Sigmoid colon (tissue), 7 donors: Measurements from ENCODE around the gene REM2. TPM values are rescaled to one million over a fixed set of nuclear protein-coding genes. Genes with fewer than 3 reads are reported as not detected.
A peak's percentile ranks its signal among the peaks of the same experiment; 100 is the strongest.

Experiments
- DNase-seq: peaks from one replicate; pipeline ENCODE4 v3.0.0-alpha.2; 2019
- H3K27ac ChIP-seq, 4 donors: fragments of 200-600 bp; sonication (generic); one replicate each; pipeline ENCODE4 v1.5.1; 2016 to 2019; ENCODE audit warnings: mild to moderate bottlenecking in 1 of 4
- H3K27me3 ChIP-seq, 3 donors: fragments of 200-600 bp; sonication (generic); one replicate each; pipeline ENCODE4 v1.5.1; 2019; ENCODE audit warnings: mild to moderate bottlenecking in 1 of 3
- H3K36me3 ChIP-seq, 4 donors: fragments of 200-600 bp; sonication (generic); one replicate each; pipeline ENCODE4 v1.5.1; 2016 to 2019
- H3K4me1 ChIP-seq, 4 donors: fragments of 200-600 bp; sonication (generic); one replicate each; pipeline ENCODE4 v1.5.1; 2017 to 2019
- H3K4me3 ChIP-seq, 4 donors: fragments of 200-600 bp; sonication (generic); one replicate each; pipeline ENCODE4 v1.5.1; 2017 to 2019; ENCODE audit warnings: mild to moderate bottlenecking in 2 of 4, moderate library complexity in 1 of 4
- H3K9me3 ChIP-seq, 4 donors: fragments of 200-600 bp in 3 of 4; sonication (generic) in 3 of 4; one replicate each; pipeline versions ENCODE4 v1.5.1 to v1.6.1; 2013 to 2019
- EP300 ChIP-seq, 4 donors: sonication (generic); formaldehyde crosslinking; IDR thresholded peaks; one replicate each; pipeline ENCODE4 v1.6.1; 2017; ENCODE audit warnings: antibody characterized with exemption in 4 of 4
- POLR2A ChIP-seq, 2 donors: fragments of 450-650 bp; IDR thresholded peaks; one replicate each; pipeline ENCODE4 v1.6.1; 2016; ENCODE audit warnings: antibody characterized with exemption in 2 of 2, mild to moderate bottlenecking in 2 of 2, moderate library complexity in 2 of 2
- POLR2AphosphoS5 ChIP-seq, 4 donors: sonication (generic); formaldehyde crosslinking; IDR thresholded peaks; one replicate each; pipeline ENCODE4 v1.6.1; 2017; ENCODE audit warnings: antibody characterized with exemption in 4 of 4
- WGBS, 2 donors: extraction: QIAGEN DNeasy Blood & Tissue Kit; methylation state at CpG; one replicate each; pipeline ENCODE4 v1.1.7; 2013; 5-methylcytosine and 5-hydroxymethylcytosine counted together
- intact Hi-C: fragments of 100-400 bp; cut with DNase I; formaldehyde crosslinking; loops from one replicate; pipeline ENCODE4 v1.15.1; 2023
- polyA plus RNA-seq, 3 donors: library from polyadenylated mRNA; stranded (reverse); fragments of 200-250 nt; gene quantifications; one replicate each; pipeline ENCODE4 v1.2.3, GENCODE V29; 2013
- total RNA-seq, 4 donors: library from RNA; depleted of rRNA; stranded (reverse); fragments of >200 nt; gene quantifications; one replicate each; pipeline ENCODE4 v1.1.0, GENCODE V29; 2016
- TF ChIP-seq, protein P1 (sequence below), 4 experiments: fragments of 450-650 bp in 3 of 4; fragments of 200-600 bp in 1 of 4; IDR thresholded peaks; one replicate each; pipeline ENCODE4 v1.5.1; 2016 to 2019; ENCODE audit warnings: antibody characterized with exemption in 4 of 4, mild to moderate bottlenecking in 3 of 4, moderate library complexity in 2 of 4
- donor health status: healthy with polysubstance abuse.
- donor health status: Bipolar disorder and iron deficiency.
- donor health status: healthy.

REM2 gene
- total and polyA plus RNA-seq, 7 donors = 0.60 to 1.4 (median 0.81) TPM; not detected in 2

DNA sequence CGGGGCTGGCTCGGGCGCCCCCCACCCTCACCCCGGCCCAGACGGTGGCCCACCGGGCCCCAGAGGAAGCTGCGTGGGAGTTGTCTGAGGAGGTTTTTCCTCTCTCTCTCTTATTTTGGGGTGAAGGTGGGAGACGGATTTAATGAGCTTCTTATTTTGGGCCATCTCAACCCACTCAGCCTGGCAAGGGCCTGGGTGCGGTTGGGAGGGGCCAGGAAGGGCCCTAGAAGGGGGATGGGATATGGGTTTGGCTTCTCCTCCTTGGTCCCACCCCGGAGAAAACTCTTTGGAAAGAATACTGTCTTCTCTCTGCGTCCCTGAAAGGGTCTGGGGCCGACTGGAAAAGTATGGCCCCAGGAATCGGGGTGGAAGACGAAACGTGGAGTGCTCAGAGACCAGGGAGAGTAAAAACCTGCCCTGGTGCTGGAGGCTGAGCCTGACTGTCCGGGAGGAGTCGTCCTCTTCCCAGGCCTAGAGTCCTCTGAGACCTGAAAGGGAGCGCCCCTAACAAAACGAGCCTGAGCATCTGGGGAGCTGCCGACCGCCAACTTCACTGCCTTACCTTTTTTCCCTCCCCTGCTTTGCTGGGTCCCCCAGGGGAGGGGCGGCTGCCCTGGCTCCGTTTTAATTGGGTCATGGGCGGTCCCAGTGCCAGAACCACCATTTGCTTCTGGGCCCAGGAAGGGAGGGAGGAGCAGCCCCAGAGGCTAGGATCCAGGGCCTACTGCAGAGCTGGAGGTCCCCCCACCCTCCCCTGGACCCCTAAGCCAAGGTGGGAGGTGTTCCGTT lies 45.1 kb upstream of the REM2 start:
- no peaks in the 10 kb centered on the region for H3K9me3 ChIP-seq
- H3K4me3 ChIP-seq = peak overlapping the region; percentile 95 to 98 (median 97)
- 21 to 41% methylated on average over 25 of the region's 25 CpGs for WGBS, 2 donors
- DNase-seq = peak; percentile 95
- H3K4me1 ChIP-seq = peaks cover 0 to 57% (median 44%) of the 10 kb centered on the region in 4 donors
- H3K36me3 ChIP-seq = peaks cover 19 to 41% (median 29%) of the 10 kb centered on the region in 4 donors
- H3K27me3 ChIP-seq = no peaks in the 10 kb centered on the region
- intact Hi-C loops = loop anchor here (1.0 to 5.0 kb wide), 2 partner anchors 13 to 34 kb away; partner anchors contain the start of gene LRP10
- H3K27ac ChIP-seq = peak overlapping the region; percentile 97 to 100 (median 98)
- TF ChIP-seq POLR2A (IDR thresholded peaks at IDR 0.05) (peak; percentile 49 to 55), POLR2AphosphoS5 (IDR thresholded peaks at IDR 0.05) (peak; percentile 69 to 81 (median 74))
- TF ChIP-seq, protein P1, sequence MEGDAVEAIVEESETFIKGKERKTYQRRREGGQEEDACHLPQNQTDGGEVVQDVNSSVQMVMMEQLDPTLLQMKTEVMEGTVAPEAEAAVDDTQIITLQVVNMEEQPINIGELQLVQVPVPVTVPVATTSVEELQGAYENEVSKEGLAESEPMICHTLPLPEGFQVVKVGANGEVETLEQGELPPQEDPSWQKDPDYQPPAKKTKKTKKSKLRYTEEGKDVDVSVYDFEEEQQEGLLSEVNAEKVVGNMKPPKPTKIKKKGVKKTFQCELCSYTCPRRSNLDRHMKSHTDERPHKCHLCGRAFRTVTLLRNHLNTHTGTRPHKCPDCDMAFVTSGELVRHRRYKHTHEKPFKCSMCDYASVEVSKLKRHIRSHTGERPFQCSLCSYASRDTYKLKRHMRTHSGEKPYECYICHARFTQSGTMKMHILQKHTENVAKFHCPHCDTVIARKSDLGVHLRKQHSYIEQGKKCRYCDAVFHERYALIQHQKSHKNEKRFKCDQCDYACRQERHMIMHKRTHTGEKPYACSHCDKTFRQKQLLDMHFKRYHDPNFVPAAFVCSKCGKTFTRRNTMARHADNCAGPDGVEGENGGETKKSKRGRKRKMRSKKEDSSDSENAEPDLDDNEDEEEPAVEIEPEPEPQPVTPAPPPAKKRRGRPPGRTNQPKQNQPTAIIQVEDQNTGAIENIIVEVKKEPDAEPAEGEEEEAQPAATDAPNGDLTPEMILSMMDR (IDR thresholded peaks at IDR 0.05) = no peak

DNA sequence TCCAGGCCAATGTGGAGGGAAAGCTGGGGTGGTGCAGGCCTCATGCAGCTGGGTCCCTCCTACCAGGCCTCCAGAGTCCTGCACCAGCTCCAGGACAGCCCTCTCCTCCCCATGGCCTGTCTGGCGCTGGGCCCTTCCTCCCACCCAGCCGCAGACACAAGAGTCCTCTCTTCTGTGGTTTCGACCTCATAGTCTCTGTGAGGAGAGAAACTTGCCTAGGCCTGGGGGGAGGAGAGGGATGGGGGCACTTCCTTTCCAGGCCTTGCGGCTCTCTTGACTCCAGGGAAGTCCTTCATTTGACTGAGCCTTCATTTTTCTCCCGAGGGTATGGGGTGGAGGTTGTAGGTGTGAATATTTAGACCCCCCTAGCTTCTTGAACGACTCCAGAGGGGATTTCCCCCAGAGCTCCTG lies 44.4 kb upstream of the REM2 start:
- H3K27ac ChIP-seq = peak overlapping the region; percentile 97 to 100 (median 98)
- H3K9me3 ChIP-seq = no peaks in the 10 kb centered on the region
- no peak for DNase-seq
- TF ChIP-seq POLR2AphosphoS5 (IDR thresholded peaks at IDR 0.05) (no peak), EP300 (IDR thresholded peaks at IDR 0.05) (no peak), POLR2A (IDR thresholded peaks at IDR 0.05) (no peak)
- TF ChIP-seq, protein P1 (IDR thresholded peaks at IDR 0.05) = no peak
- intact Hi-C loops = loop anchor here (5.0 kb wide), 1 partner anchor 34 kb away; the partner anchor contains the start of gene LRP10
- H3K4me3 ChIP-seq = peak overlapping the region; percentile 95 to 98 (median 97)
- H3K27me3 ChIP-seq = no peaks in the 10 kb centered on the region
- H3K36me3 ChIP-seq = peaks cover 26 to 42% (median 31%) of the 10 kb centered on the region in 4 donors
- 51 to 75% methylated on average over 6 of the region's 6 CpGs for WGBS, 2 donors
- H3K4me1 ChIP-seq = peaks cover 0 to 63% (median 46%) of the 10 kb centered on the region in 4 donors

- H3K9me3 ChIP-seq = no peaks in the 10 kb centered on the region
- WGBS, 2 donors = 64 to 66% methylated on average over 6 of the region's 6 CpGs
- intact Hi-C loops = loop anchor here (5.0 kb wide), 1 partner anchor 33 kb away; the partner anchor contains the start of gene LRP10
- TF ChIP-seq POLR2A (IDR thresholded peaks at IDR 0.05) (no peak), EP300 (IDR thresholded peaks at IDR 0.05) (peak in 1 of 4 donors; percentile 14), POLR2AphosphoS5 (IDR thresholded peaks at IDR 0.05) (peak in 3 of 4 donors; percentile 10 to 27 (median 27))
- TF ChIP-seq, protein P1 (IDR thresholded peaks at IDR 0.05) = no peak
- peak overlapping the region; percentile 95 to 98 (median 97) for H3K4me3 ChIP-seq
- H3K4me1 ChIP-seq = peaks cover 0 to 63% (median 48%) of the 10 kb centered on the region in 4 donors
- DNase-seq = peak; percentile 90
- no peaks in the 10 kb centered on the region for H3K27me3 ChIP-seq
- H3K36me3 ChIP-seq = peaks cover 33 to 42% (median 36%) of the 10 kb centered on the region in 4 donors
- peak overlapping the region; percentile 97 to 100 (median 98) for H3K27ac ChIP-seq
These were observed 43.8 kb upstream of the REM2 start for GRCh38 chr14:22839159-22839779.

DNA sequence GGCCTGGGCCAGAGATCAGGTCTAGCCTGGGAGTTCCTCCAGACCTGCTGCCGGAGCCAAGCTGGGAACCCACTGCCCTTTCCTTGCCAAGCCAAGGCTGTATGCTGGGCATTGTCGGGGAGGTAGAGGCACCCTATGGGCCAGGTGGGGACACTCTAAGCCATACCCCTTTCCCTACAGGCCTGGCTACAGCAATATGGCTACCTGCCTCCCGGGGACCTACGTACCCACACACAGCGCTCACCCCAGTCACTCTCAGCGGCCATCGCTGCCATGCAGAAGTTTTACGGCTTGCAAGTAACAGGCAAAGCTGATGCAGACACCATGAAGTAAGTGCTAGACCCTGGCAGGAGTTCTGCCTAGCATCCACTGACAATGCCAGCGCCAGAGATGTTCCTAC lies 41.7 kb upstream of the REM2 start:
- intact Hi-C loops = loop anchor here (10.0 kb wide), 1 partner anchor 1593 kb away; no protein-coding TSS in a partner anchor
- TF ChIP-seq EP300 (IDR thresholded peaks at IDR 0.05) (no peak), POLR2AphosphoS5 (IDR thresholded peaks at IDR 0.05) (no peak), POLR2A (IDR thresholded peaks at IDR 0.05) (no peak)
- TF ChIP-seq, protein P1 (IDR thresholded peaks at IDR 0.05) = no peak
- 97% methylated on average over 9 of the region's 9 CpGs for WGBS, 2 donors
- Histone ChIP-seq H3K27ac (peak overlapping the region in 3 of 4 donors; percentile 6 to 98 (median 41)), H3K4me1 (peaks cover 0 to 74% (median 60%) of the 10 kb centered on the region in 4 donors), H3K9me3 (no peaks in the 10 kb centered on the region), H3K27me3 (no peaks in the 10 kb centered on the region), H3K4me3 (no peak overlapping the region), H3K36me3 (peaks cover 51 to 56% (median 54%) of the 10 kb centered on the region in 4 donors)
- no peak for DNase-seq
